Spleen (tissue), 7 donors: ENCODE data around the gene TCEAL3.

Source experiments
- POLR2A ChIP-seq, 3 donors: fragments of 450-650 bp; IDR thresholded peaks; one replicate each; pipeline ENCODE4 v1.5.1; 2017; ENCODE audit warnings: antibody characterized with exemption in 3 of 3, mild to moderate bottlenecking in 1 of 3
- POLR2AphosphoS5 ChIP-seq, 3 donors: sonication (generic); formaldehyde crosslinking; IDR thresholded peaks; one replicate each; pipeline ENCODE4 v1.5.1; 2017; ENCODE audit warnings: antibody characterized with exemption in 3 of 3
- TF ChIP-seq, protein P1 (sequence below), 11 experiments: fragments of 200-600 bp in 7 of 11; fragments of 450-650 bp in 4 of 11; sonication (generic) in 4 of 11; IDR thresholded peaks in 8 of 11; conservative IDR thresholded peaks in 3 of 11; 1 replicate in 7 of 11; 2 replicates in 4 of 11; pipeline versions ENCODE4 v1.4.0 to v1.8.0; 2016 to 2021; ENCODE audit warnings: antibody characterized with exemption in 11 of 11, inconsistent platforms in 4 of 11, mild to moderate bottlenecking in 1 of 11
- donor health status: DM: no; HTN: no; CAD: no; lungs with moderate emphysema.
- donor health status: DM: no; HTN: no; CAD: no.
- donor health status: DM: no; HTN: no; CAD: no.

DNA sequence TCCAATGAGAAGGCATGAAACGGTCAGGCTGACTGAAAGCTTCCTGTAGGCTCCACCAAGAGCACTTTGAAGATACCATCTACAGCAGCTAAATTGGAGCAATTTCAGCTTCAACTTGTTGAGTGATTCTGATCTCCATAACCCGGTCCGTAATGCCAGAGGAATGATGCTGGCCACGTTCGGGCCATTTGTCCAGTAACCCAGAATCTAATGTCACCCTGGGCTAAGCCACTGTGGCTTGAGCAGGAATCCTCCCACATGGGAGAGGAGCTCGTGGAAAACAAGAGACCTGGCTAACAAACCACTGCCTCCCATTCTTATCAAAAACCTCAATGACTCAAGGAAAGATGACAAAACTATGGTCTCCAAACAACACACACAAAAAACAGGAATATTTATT, 36.6 kb upstream of the TCEAL3 start:
- no peak for TF ChIP-seq POLR2A (IDR thresholded peaks at IDR 0.05)
- TF ChIP-seq, protein P1, sequence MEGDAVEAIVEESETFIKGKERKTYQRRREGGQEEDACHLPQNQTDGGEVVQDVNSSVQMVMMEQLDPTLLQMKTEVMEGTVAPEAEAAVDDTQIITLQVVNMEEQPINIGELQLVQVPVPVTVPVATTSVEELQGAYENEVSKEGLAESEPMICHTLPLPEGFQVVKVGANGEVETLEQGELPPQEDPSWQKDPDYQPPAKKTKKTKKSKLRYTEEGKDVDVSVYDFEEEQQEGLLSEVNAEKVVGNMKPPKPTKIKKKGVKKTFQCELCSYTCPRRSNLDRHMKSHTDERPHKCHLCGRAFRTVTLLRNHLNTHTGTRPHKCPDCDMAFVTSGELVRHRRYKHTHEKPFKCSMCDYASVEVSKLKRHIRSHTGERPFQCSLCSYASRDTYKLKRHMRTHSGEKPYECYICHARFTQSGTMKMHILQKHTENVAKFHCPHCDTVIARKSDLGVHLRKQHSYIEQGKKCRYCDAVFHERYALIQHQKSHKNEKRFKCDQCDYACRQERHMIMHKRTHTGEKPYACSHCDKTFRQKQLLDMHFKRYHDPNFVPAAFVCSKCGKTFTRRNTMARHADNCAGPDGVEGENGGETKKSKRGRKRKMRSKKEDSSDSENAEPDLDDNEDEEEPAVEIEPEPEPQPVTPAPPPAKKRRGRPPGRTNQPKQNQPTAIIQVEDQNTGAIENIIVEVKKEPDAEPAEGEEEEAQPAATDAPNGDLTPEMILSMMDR (IDR thresholded peaks at IDR 0.05 in 8 of 11, conservative IDR thresholded peaks at IDR 0.05 in 3 of 11): no peak
- TF ChIP-seq POLR2AphosphoS5 (IDR thresholded peaks at IDR 0.05): no peak
